HCT116 (cell line): ENCODE results near the gene CHRNE.

Experiments
- CTCF ChIP-seq, 3 experiments: fragments of 200-600 bp in 1 of 3; sonication (generic) in 1 of 3; IDR thresholded peaks in 2 of 3; conservative IDR thresholded peaks in 1 of 3; 2 replicates each; pipeline ENCODE4 v1.5.1; 2012 to 2017; ENCODE audit warnings: low read depth in 2 of 3, low read length in 2 of 3, antibody characterized with exemption in 1 of 3, borderline replicate concordance in 1 of 3, control low read depth in 1 of 3, mild to moderate bottlenecking in 1 of 3, mixed read lengths in 1 of 3, mixed run types in 1 of 3, moderate library complexity in 1 of 3; ENCODE audit not compliant: insufficient read depth in 1 of 3
- ELF1 ChIP-seq: IDR thresholded peaks from 2 replicates; pipeline ENCODE4 v1.6.1; 2012; ENCODE audit warnings: low read depth, borderline replicate concordance
- POLR2A ChIP-seq: IDR thresholded peaks from 2 replicates; pipeline ENCODE4 v1.7.0; 2011; ENCODE audit warnings: borderline replicate concordance; ENCODE audit not compliant: insufficient read depth, insufficient read length; ENCODE audit errors: extremely low read depth
- POLR2AphosphoS5 ChIP-seq: IDR thresholded peaks from 2 replicates; pipeline ENCODE4 v1.6.1; 2011; ENCODE audit warnings: mild to moderate bottlenecking, low read depth, low read length, moderate library complexity
- RAD21 ChIP-seq: IDR thresholded peaks from 2 replicates; pipeline ENCODE4 v1.6.1; 2012; ENCODE audit warnings: low read depth, mild to moderate bottlenecking
- TF ChIP-seq, protein P1 (sequence below): IDR thresholded peaks from 2 replicates; pipeline ENCODE4 v1.6.1; 2012; ENCODE audit warnings: low read depth

GRCh38 chr17:4849011-4849536, 53.8 kb downstream of the CHRNE start:
- TF ChIP-seq POLR2A (no peak), RAD21 (no peak), ELF1 (no peak), POLR2AphosphoS5 (no peak), CTCF (IDR thresholded peaks at IDR 0.05 in 2 of 3, conservative IDR thresholded peaks at IDR 0.05 in 1 of 3; ENCODE audit: borderline replicate concordance in 1 of 3, insufficient read depth in 1 of 3, low read depth in 2 of 3, low read length in 2 of 3) (no peak)
- TF ChIP-seq, protein P1, sequence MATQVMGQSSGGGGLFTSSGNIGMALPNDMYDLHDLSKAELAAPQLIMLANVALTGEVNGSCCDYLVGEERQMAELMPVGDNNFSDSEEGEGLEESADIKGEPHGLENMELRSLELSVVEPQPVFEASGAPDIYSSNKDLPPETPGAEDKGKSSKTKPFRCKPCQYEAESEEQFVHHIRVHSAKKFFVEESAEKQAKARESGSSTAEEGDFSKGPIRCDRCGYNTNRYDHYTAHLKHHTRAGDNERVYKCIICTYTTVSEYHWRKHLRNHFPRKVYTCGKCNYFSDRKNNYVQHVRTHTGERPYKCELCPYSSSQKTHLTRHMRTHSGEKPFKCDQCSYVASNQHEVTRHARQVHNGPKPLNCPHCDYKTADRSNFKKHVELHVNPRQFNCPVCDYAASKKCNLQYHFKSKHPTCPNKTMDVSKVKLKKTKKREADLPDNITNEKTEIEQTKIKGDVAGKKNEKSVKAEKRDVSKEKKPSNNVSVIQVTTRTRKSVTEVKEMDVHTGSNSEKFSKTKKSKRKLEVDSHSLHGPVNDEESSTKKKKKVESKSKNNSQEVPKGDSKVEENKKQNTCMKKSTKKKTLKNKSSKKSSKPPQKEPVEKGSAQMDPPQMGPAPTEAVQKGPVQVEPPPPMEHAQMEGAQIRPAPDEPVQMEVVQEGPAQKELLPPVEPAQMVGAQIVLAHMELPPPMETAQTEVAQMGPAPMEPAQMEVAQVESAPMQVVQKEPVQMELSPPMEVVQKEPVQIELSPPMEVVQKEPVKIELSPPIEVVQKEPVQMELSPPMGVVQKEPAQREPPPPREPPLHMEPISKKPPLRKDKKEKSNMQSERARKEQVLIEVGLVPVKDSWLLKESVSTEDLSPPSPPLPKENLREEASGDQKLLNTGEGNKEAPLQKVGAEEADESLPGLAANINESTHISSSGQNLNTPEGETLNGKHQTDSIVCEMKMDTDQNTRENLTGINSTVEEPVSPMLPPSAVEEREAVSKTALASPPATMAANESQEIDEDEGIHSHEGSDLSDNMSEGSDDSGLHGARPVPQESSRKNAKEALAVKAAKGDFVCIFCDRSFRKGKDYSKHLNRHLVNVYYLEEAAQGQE, result no peak
